HL-60 (cell line): ENCODE measurements around the gene POLR1G.

ENCODE experiments used
- DNase-seq, 2 experiments: peaks; one replicate each; pipeline ENCODE4 v3.0.0-alpha.2; 2010 to 2020; ENCODE audit warnings: low read depth in 1 of 2, low spot score in 1 of 2
- H3K27ac ChIP-seq: fragments of 250-450 bp; sonication (Bioruptor Pico); replicated peaks from 2 replicates; pipeline ENCODE4 v1.5.1; 2020; ENCODE audit warnings: mild to moderate bottlenecking, moderate library complexity
- H3K27me3 ChIP-seq: fragments of 250-450 bp; sonication (Bioruptor Pico); 2 replicates; pipeline ENCODE4 v1.5.1; 2021; ENCODE audit warnings: mild to moderate bottlenecking, moderate library complexity; ENCODE audit not compliant: insufficient read depth, poor library complexity, severe bottlenecking
- H3K4me3 ChIP-seq: replicated peaks from 2 replicates; pipeline ENCODE4 v1.5.1; 2011; ENCODE audit warnings: mild to moderate bottlenecking, control low read depth, low read length; ENCODE audit not compliant: insufficient read depth
- CTCF ChIP-seq: IDR thresholded peaks from one replicate; pipeline ENCODE4 v1.5.1; 2011; ENCODE audit warnings: low read length, control low read depth, inconsistent platforms; ENCODE audit not compliant: insufficient read depth
- GABPA ChIP-seq: IDR thresholded peaks from 2 replicates; pipeline ENCODE4 v1.6.1; 2012; ENCODE audit warnings: low read depth
- POLR2AphosphoS5 ChIP-seq: IDR thresholded peaks from 2 replicates; pipeline ENCODE4 v1.6.1; 2012; ENCODE audit warnings: low read depth
- REST ChIP-seq: IDR thresholded peaks from 2 replicates; pipeline ENCODE4 v1.6.1; 2012; ENCODE audit warnings: low read depth; ENCODE audit not compliant: insufficient replicate concordance
- SPI1 ChIP-seq: IDR thresholded peaks from 2 replicates; pipeline ENCODE4 v1.6.1; 2012; ENCODE audit warnings: low read depth, mild to moderate bottlenecking, borderline replicate concordance

The POLR1G gene

GRCh38 chr19:45391871-45392665 lies 14.4 kb upstream of the POLR1G start:
- DNase-seq = no peak
- no peak overlapping the region for H3K27ac ChIP-seq
- H3K27me3 ChIP-seq = peaks cover 3% of the 10 kb centered on the region
- H3K4me3 ChIP-seq = no peak overlapping the region
- TF ChIP-seq GABPA = no peak
- no peak for TF ChIP-seq SPI1
- no peak for TF ChIP-seq CTCF
- no peak for TF ChIP-seq POLR2AphosphoS5
- no peak for TF ChIP-seq REST

- Histone ChIP-seq H3K27me3 (peaks cover 4% of the 10 kb centered on the region), H3K4me3 (no peak overlapping the region), H3K27ac (no peak overlapping the region)
- no peak for DNase-seq
- TF ChIP-seq CTCF (no peak), REST (no peak), GABPA (no peak), POLR2AphosphoS5 (no peak), SPI1 (no peak)
Measured at GRCh38 chr19:45395821-45396617, 10.4 kb upstream of the POLR1G start.

GRCh38 chr19:45400192-45400591 lies 6.3 kb upstream of the POLR1G start:
- TF ChIP-seq SPI1 (no peak), REST (no peak), POLR2AphosphoS5 (no peak), GABPA (no peak), CTCF (no peak)
- Histone ChIP-seq H3K4me3 (no peak overlapping the region), H3K27ac (no peak overlapping the region), H3K27me3 (peaks cover 4% of the 10 kb centered on the region)
- no peak for DNase-seq
